Thoracic aorta (tissue), 2 donors: Measurements from ENCODE around the gene FRYL. TPM values are rescaled to one million over a fixed set of nuclear protein-coding genes. Genes with fewer than 3 reads are reported as not detected.

Source experiments
- ATAC-seq: fragments of 150-250 bp; one replicate; pipeline ENCODE4 v1.8.0; 2017; ENCODE audit warnings: low read depth; ENCODE audit not compliant: insufficient number of reproducible peaks, low FRiP score
- DNase-seq: peaks from one replicate; pipeline ENCODE4 v3.0.0-alpha.2; 2020; ENCODE audit warnings: low spot score
- H3K27ac ChIP-seq, 2 donors: fragments of 200-600 bp; sonication (generic); 1 replicate in 1 of 2; 2 replicates in 1 of 2; pipeline ENCODE4 v1.5.1; 2016; ENCODE audit warnings: mild to moderate bottlenecking in 2 of 2, moderate library complexity in 2 of 2
- H3K27me3 ChIP-seq: fragments of 200-600 bp; sonication (generic); replicated peaks from 2 replicates; pipeline ENCODE4 v1.6.0; 2016; ENCODE audit warnings: mild to moderate bottlenecking; ENCODE audit not compliant: insufficient read depth
- H3K36me3 ChIP-seq: fragments of 200-600 bp; sonication (generic); one replicate; pipeline ENCODE4 v1.5.1; 2016
- H3K4me1 ChIP-seq, 2 donors: fragments of 200-600 bp; sonication (generic); 1 replicate in 1 of 2; 2 replicates in 1 of 2; pipeline versions ENCODE4 v1.5.1 to v1.6.0; 2016; ENCODE audit warnings: low read depth in 2 of 2, mild to moderate bottlenecking in 1 of 2; ENCODE audit not compliant: control insufficient read depth in 1 of 2
- H3K4me3 ChIP-seq: fragments of 200-600 bp; sonication (generic); 2 replicates; pipeline ENCODE4 v1.5.1; 2016; ENCODE audit warnings: mild to moderate bottlenecking
- H3K9me3 ChIP-seq: fragments of 200-600 bp; sonication (generic); 2 replicates; pipeline ENCODE4 v1.5.1; 2016
- CTCF ChIP-seq: fragments of 200-600 bp; sonication (generic); IDR thresholded peaks from one replicate; pipeline ENCODE4 v1.5.1; 2019; ENCODE audit warnings: antibody characterized with exemption
- total RNA-seq, 2 donors: library from RNA; depleted of rRNA; stranded (reverse); fragments of >200 nt; gene quantifications; one replicate each; pipeline versions ENCODE4 v1.1.0 to v1.2.3, GENCODE V29; 2016

FRYL gene
- total RNA-seq, 2 donors from 2014 or later = 108 to 155 TPM

GRCh38 chr4:48490680-48491513, 289.2 kb downstream of the FRYL start:
- no peak for TF ChIP-seq CTCF
- H3K27ac ChIP-seq = no peak overlapping the region
- H3K4me3 ChIP-seq = peak overlapping the region; percentile 65
- ATAC-seq (no peak), DNase-seq (no peak)
- no peaks in the 10 kb centered on the region for H3K9me3 ChIP-seq
- H3K27me3 ChIP-seq = peaks cover 7% of the 10 kb centered on the region
- peaks cover 0 to 14% of the 10 kb centered on the region in 2 donors for H3K4me1 ChIP-seq
- H3K36me3 ChIP-seq = no peaks in the 10 kb centered on the region

GRCh38 chr4:48490012-48490679, 289.9 kb downstream of the FRYL start, which contains the start of gene ZAR1:
ZAR1 (plus strand) TSS chr4:48490252; CDS start chr4:48490292, 40 bp downstream.
- DNase-seq (no peak), ATAC-seq (no peak)
- H3K27ac ChIP-seq = no peak within 1 kb of the TSS
- H3K27me3 ChIP-seq = peaks cover 7% of the 10 kb centered on the region
- no peaks in the 10 kb centered on the region for H3K9me3 ChIP-seq
- H3K36me3 ChIP-seq = no peaks in the 10 kb centered on the region
- H3K4me1 ChIP-seq = peaks cover 0 to 14% of the 10 kb centered on the region in 2 donors
- H3K4me3 ChIP-seq = peak within 1 kb of the TSS; percentile 65
- TF ChIP-seq CTCF = no peak

GRCh38 chr4:48489683-48490011, 290.4 kb downstream of the FRYL start:
- TF ChIP-seq CTCF = no peak
- peaks cover 7% of the 10 kb centered on the region for H3K27me3 ChIP-seq
- no peak overlapping the region for H3K27ac ChIP-seq
- H3K9me3 ChIP-seq = no peaks in the 10 kb centered on the region
- no peaks in the 10 kb centered on the region for H3K36me3 ChIP-seq
- H3K4me3 ChIP-seq = peak overlapping the region; percentile 65
- DNase-seq = no peak
- H3K4me1 ChIP-seq = peaks cover 0 to 14% of the 10 kb centered on the region in 2 donors
- no peak for ATAC-seq

GRCh38 chr4:48484494-48485168, 295.4 kb downstream of the FRYL start:
- ATAC-seq = no peak
- H3K27ac ChIP-seq = no peak overlapping the region
- TF ChIP-seq CTCF = no peak
- no peak overlapping the region for H3K4me3 ChIP-seq
- H3K9me3 ChIP-seq = no peaks in the 10 kb centered on the region
- no peaks in the 10 kb centered on the region for H3K36me3 ChIP-seq
- DNase-seq = no peak
- peaks cover 5 to 14% of the 10 kb centered on the region in 2 donors for H3K4me1 ChIP-seq
- peaks cover 10% of the 10 kb centered on the region for H3K27me3 ChIP-seq
